SK-N-SH (cell line): ENCODE results near the gene PMM2. TPM values are rescaled to one million over a fixed set of nuclear protein-coding genes. Genes with fewer than 3 reads are reported as not detected.

Experiments
- CTCF ChIA-PET: fragments of 300-600, 350-600 bp; formaldehyde crosslinking; extraction: SDS; loops from one replicate; lab custom pipeline; 2021; lab: Yijun Ruan, JAX
- POLR2A ChIA-PET: fragments of 350-600 bp; sonication (Branson Sonifier 250); formaldehyde crosslinking; extraction: SDS; loops from one replicate; lab custom pipeline; 2020; ENCODE audit warnings: antibody characterized with exemption, inconsistent platforms; lab: Yijun Ruan, JAX
- DNase-seq: peaks from one replicate; pipeline ENCODE4 v3.0.0; 2012
- H2AFZ ChIP-seq: fragments of 200-600 bp; sonication (generic); 2 replicates; pipeline ENCODE4 v1.8.1; 2016; ENCODE audit warnings: antibody characterized with exemption, mild to moderate bottlenecking, low read depth
- H3F3A ChIP-seq: fragments of 200-600 bp; sonication (generic); replicated peaks from 2 replicates; pipeline ENCODE3; 2016; ENCODE audit warnings: antibody characterized with exemption, mild to moderate bottlenecking; ENCODE audit not compliant: insufficient read depth
- H3K27ac ChIP-seq, 2 experiments: fragments of 200-500 bp in 1 of 2; fragments of 200-600 bp in 1 of 2; sonication (Bioruptor generic) in 1 of 2; sonication (generic), shearing (Covaris generic) in 1 of 2; 2 replicates each; pipeline versions ENCODE4 v1.5.1 to v1.6.1; 2014 to 2016; ENCODE audit warnings: low read depth in 2 of 2, inconsistent platforms in 1 of 2, low read length in 1 of 2, mild to moderate bottlenecking in 1 of 2, mixed read lengths in 1 of 2
- H3K27me3 ChIP-seq: fragments of 200-600 bp; sonication (generic), shearing (Covaris generic); 2 replicates; pipeline ENCODE4 v1.6.1; 2016; ENCODE audit warnings: mixed run types; ENCODE audit not compliant: insufficient read depth
- H3K36me3 ChIP-seq, 2 experiments: fragments of 200-500 bp in 1 of 2; fragments of 200-600 bp in 1 of 2; sonication (Bioruptor generic) in 1 of 2; sonication (generic) in 1 of 2; replicated peaks in 1 of 2; 2 replicates each; pipeline versions ENCODE3 to v1.5.1; 2014 to 2016; ENCODE audit warnings: low read length in 1 of 2, mild to moderate bottlenecking in 1 of 2; ENCODE audit not compliant: insufficient read depth in 2 of 2, control insufficient read depth in 1 of 2
- H3K4me1 ChIP-seq, 2 experiments: fragments of 200-500 bp in 1 of 2; fragments of 200-600 bp in 1 of 2; sonication (Bioruptor generic) in 1 of 2; sonication (generic), shearing (Covaris generic) in 1 of 2; 2 replicates each; pipeline versions ENCODE4 v1.5.1 to v1.6.1; 2014 to 2016; ENCODE audit warnings: low read depth in 1 of 2, low read length in 1 of 2, mixed run types in 1 of 2; ENCODE audit not compliant: insufficient read depth in 2 of 2, control insufficient read depth in 1 of 2
- H3K4me2 ChIP-seq: fragments of 200-600 bp; sonication (generic), shearing (Covaris generic); 2 replicates; pipeline ENCODE4 v1.6.1; 2017; ENCODE audit warnings: mixed run types
- H3K4me3 ChIP-seq, 2 experiments: fragments of 200-500 bp in 1 of 2; fragments of 200-600 bp in 1 of 2; sonication (Bioruptor generic) in 1 of 2; sonication (generic), shearing (Covaris generic) in 1 of 2; 2 replicates each; pipeline versions ENCODE4 v1.5.1 to v1.8.1; 2014 to 2016; ENCODE audit warnings: low read depth in 2 of 2, inconsistent platforms in 1 of 2, low read length in 1 of 2, mild to moderate bottlenecking in 1 of 2, mixed read lengths in 1 of 2, moderate library complexity in 1 of 2
- H3K79me2 ChIP-seq: fragments of 200-600 bp; sonication (generic); 2 replicates; pipeline ENCODE4 v1.8.1; 2017; ENCODE audit warnings: mild to moderate bottlenecking; ENCODE audit not compliant: insufficient read depth
- H3K9ac ChIP-seq: fragments of 200-600 bp; sonication (generic); 2 replicates; pipeline ENCODE4 v1.6.1; 2017; ENCODE audit warnings: mixed run types
- H3K9me2 ChIP-seq: fragments of 200-600 bp; sonication (generic); 2 replicates; pipeline ENCODE4 v1.6.1; 2017; ENCODE audit warnings: mixed run types
- H3K9me3 ChIP-seq: fragments of 200-600 bp; sonication (generic); 2 replicates; pipeline ENCODE4 v1.6.1; 2017; ENCODE audit warnings: mixed run types, mild to moderate bottlenecking, moderate library complexity
- H4K20me1 ChIP-seq: fragments of 200-600 bp; sonication (generic); 2 replicates; pipeline ENCODE4 v1.6.1; 2017; ENCODE audit warnings: mild to moderate bottlenecking, mixed run types; ENCODE audit not compliant: insufficient read depth
- CHD2 ChIP-seq: fragments of 150-350 bp; IDR thresholded peaks from 2 replicates; pipeline ENCODE4 v1.6.1; 2018; ENCODE audit warnings: low read length; ENCODE audit not compliant: partially characterized antibody
- FOSL2 ChIP-seq: IDR thresholded peaks from 2 replicates; pipeline ENCODE4 v1.4.0; 2012; ENCODE audit warnings: low read depth, mild to moderate bottlenecking, moderate library complexity, borderline replicate concordance
- FOXJ3 ChIP-seq: sonication (generic); formaldehyde crosslinking; IDR thresholded peaks from 2 replicates; pipeline ENCODE4 v1.5.1; 2020; ENCODE audit warnings: mild to moderate bottlenecking, missing genetic modification reagents
- FOXM1 ChIP-seq: IDR thresholded peaks from 2 replicates; pipeline ENCODE4 v1.4.0; 2012; ENCODE audit warnings: low read depth, mild to moderate bottlenecking
- GATA2 ChIP-seq: sonication (generic); formaldehyde crosslinking; IDR thresholded peaks from 2 replicates; pipeline ENCODE4 v1.5.0; 2020; ENCODE audit warnings: mild to moderate bottlenecking, missing genetic modification reagents
- JUND ChIP-seq: IDR thresholded peaks from 2 replicates; pipeline ENCODE4 v1.4.0; 2012
- NFIC ChIP-seq: IDR thresholded peaks from 2 replicates; pipeline ENCODE4 v1.4.0; 2012; ENCODE audit warnings: borderline replicate concordance
- NRF1 ChIP-seq: IDR thresholded peaks from 2 replicates; pipeline ENCODE4 v1.6.1; 2012; ENCODE audit warnings: low read depth, mild to moderate bottlenecking, low read length
- RCOR1 ChIP-seq: fragments of 150-350 bp; IDR thresholded peaks from 2 replicates; pipeline ENCODE4 v1.6.1; 2017; ENCODE audit warnings: antibody characterized with exemption, low read length
- RXRA ChIP-seq: IDR thresholded peaks from 2 replicates; pipeline ENCODE4 v1.4.0; 2012; ENCODE audit warnings: low read depth, mild to moderate bottlenecking, borderline replicate concordance
- SMC3 ChIP-seq: IDR thresholded peaks from 2 replicates; pipeline ENCODE4 v1.6.1; 2012; ENCODE audit warnings: low read depth, low read length, improper control_type of control experiment
- TAF1 ChIP-seq: IDR thresholded peaks from 2 replicates; pipeline ENCODE4 v1.6.1; 2012; ENCODE audit warnings: low read depth, mild to moderate bottlenecking, low read length, moderate library complexity, borderline replicate concordance
- TCF12 ChIP-seq: IDR thresholded peaks from 2 replicates; pipeline ENCODE4 v1.4.0; 2012
- YY1 ChIP-seq: IDR thresholded peaks from 2 replicates; pipeline ENCODE4 v1.4.0; 2012; ENCODE audit warnings: low read depth, mild to moderate bottlenecking
- WGBS: methylation state at CpG from one replicate; pipeline ENCODE4 v1.1.6; 2017; ENCODE audit warnings: low lambda C conversion rate; 5-methylcytosine and 5-hydroxymethylcytosine counted together
- polyA plus RNA-seq, 3 experiments: library from polyadenylated mRNA; depleted of rRNA; stranded (reverse); fragments of >200 nt; gene quantifications; 2 replicates each; pipeline ENCODE4 v1.2.3, GENCODE V29; 2012
- TF ChIP-seq, protein P1 (sequence below): fragments of 200-600 bp; sonication (generic); IDR thresholded peaks from 2 replicates; pipeline ENCODE4 v1.6.1; 2017; ENCODE audit warnings: antibody characterized with exemption, mild to moderate bottlenecking, moderate library complexity
- TF ChIP-seq, protein P2 (sequence below): IDR thresholded peaks from 2 replicates; pipeline ENCODE4 v1.4.0; 2012; ENCODE audit warnings: low read depth, borderline replicate concordance
- TF ChIP-seq, protein P3 (sequence below): IDR thresholded peaks from 2 replicates; pipeline ENCODE4; 2012
- TF ChIP-seq, protein P4 (sequence below): IDR thresholded peaks from 2 replicates; pipeline ENCODE4 v1.6.1; 2012; ENCODE audit warnings: mild to moderate bottlenecking, low read depth, low read length, moderate library complexity
- TF ChIP-seq, protein P5 (sequence below): IDR thresholded peaks from 2 replicates; pipeline ENCODE4 v1.4.0; 2012; ENCODE audit warnings: low read depth, borderline replicate concordance

PMM2 gene
- polyA plus RNA-seq, 1 of the 3 experiments (the other 2 are of a cell fraction): 24.3 TPM

DNA sequence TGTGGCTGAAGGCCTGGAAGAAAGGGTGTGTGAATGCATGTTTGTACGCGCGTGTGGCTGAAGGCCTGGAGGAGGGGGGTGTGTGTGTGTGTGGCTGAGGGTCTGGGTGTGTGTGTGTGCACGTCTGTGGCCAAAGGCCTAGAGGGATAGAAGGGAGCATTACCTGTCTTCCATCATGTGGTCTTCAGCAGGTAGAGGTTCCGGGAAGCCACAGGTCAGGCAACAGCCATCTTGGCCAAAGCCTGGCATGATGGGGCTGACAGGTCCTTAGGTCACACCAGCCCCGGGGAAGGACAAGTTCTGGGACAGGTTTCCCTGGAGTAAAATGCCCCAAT is 89.8 kb downstream of the PMM2 start:
- no peaks in the 10 kb centered on the region for H3K9me3 ChIP-seq
- TF ChIP-seq TCF12 (no peak), GATA2 (CRISPR knock-in tag) (no peak), NFIC (no peak), SMC3 (no peak), CHD2 (no peak), RXRA (no peak), FOSL2 (no peak), FOXM1 (no peak), RCOR1 (no peak), NRF1 (no peak), FOXJ3 (CRISPR knock-in tag) (no peak), JUND (no peak), TAF1 (no peak), YY1 (no peak)
- TF ChIP-seq, protein P1, sequence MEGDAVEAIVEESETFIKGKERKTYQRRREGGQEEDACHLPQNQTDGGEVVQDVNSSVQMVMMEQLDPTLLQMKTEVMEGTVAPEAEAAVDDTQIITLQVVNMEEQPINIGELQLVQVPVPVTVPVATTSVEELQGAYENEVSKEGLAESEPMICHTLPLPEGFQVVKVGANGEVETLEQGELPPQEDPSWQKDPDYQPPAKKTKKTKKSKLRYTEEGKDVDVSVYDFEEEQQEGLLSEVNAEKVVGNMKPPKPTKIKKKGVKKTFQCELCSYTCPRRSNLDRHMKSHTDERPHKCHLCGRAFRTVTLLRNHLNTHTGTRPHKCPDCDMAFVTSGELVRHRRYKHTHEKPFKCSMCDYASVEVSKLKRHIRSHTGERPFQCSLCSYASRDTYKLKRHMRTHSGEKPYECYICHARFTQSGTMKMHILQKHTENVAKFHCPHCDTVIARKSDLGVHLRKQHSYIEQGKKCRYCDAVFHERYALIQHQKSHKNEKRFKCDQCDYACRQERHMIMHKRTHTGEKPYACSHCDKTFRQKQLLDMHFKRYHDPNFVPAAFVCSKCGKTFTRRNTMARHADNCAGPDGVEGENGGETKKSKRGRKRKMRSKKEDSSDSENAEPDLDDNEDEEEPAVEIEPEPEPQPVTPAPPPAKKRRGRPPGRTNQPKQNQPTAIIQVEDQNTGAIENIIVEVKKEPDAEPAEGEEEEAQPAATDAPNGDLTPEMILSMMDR: no peak
- TF ChIP-seq, protein P2, sequence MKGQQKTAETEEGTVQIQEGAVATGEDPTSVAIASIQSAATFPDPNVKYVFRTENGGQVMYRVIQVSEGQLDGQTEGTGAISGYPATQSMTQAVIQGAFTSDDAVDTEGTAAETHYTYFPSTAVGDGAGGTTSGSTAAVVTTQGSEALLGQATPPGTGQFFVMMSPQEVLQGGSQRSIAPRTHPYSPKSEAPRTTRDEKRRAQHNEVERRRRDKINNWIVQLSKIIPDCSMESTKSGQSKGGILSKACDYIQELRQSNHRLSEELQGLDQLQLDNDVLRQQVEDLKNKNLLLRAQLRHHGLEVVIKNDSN: no peak
- TF ChIP-seq, protein P3, sequence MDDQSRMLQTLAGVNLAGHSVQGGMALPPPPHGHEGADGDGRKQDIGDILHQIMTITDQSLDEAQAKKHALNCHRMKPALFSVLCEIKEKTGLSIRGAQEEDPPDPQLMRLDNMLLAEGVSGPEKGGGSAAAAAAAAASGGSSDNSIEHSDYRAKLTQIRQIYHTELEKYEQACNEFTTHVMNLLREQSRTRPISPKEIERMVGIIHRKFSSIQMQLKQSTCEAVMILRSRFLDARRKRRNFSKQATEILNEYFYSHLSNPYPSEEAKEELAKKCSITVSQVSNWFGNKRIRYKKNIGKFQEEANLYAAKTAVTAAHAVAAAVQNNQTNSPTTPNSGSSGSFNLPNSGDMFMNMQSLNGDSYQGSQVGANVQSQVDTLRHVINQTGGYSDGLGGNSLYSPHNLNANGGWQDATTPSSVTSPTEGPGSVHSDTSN: no peak
- TF ChIP-seq, protein P4, sequence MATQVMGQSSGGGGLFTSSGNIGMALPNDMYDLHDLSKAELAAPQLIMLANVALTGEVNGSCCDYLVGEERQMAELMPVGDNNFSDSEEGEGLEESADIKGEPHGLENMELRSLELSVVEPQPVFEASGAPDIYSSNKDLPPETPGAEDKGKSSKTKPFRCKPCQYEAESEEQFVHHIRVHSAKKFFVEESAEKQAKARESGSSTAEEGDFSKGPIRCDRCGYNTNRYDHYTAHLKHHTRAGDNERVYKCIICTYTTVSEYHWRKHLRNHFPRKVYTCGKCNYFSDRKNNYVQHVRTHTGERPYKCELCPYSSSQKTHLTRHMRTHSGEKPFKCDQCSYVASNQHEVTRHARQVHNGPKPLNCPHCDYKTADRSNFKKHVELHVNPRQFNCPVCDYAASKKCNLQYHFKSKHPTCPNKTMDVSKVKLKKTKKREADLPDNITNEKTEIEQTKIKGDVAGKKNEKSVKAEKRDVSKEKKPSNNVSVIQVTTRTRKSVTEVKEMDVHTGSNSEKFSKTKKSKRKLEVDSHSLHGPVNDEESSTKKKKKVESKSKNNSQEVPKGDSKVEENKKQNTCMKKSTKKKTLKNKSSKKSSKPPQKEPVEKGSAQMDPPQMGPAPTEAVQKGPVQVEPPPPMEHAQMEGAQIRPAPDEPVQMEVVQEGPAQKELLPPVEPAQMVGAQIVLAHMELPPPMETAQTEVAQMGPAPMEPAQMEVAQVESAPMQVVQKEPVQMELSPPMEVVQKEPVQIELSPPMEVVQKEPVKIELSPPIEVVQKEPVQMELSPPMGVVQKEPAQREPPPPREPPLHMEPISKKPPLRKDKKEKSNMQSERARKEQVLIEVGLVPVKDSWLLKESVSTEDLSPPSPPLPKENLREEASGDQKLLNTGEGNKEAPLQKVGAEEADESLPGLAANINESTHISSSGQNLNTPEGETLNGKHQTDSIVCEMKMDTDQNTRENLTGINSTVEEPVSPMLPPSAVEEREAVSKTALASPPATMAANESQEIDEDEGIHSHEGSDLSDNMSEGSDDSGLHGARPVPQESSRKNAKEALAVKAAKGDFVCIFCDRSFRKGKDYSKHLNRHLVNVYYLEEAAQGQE: no peak
- TF ChIP-seq, protein P5, sequence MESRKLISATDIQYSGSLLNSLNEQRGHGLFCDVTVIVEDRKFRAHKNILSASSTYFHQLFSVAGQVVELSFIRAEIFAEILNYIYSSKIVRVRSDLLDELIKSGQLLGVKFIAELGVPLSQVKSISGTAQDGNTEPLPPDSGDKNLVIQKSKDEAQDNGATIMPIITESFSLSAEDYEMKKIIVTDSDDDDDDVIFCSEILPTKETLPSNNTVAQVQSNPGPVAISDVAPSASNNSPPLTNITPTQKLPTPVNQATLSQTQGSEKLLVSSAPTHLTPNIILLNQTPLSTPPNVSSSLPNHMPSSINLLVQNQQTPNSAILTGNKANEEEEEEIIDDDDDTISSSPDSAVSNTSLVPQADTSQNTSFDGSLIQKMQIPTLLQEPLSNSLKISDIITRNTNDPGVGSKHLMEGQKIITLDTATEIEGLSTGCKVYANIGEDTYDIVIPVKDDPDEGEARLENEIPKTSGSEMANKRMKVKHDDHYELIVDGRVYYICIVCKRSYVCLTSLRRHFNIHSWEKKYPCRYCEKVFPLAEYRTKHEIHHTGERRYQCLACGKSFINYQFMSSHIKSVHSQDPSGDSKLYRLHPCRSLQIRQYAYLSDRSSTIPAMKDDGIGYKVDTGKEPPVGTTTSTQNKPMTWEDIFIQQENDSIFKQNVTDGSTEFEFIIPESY: no peak
- H3K36me3 ChIP-seq: peaks cover 5 to 28% of the 10 kb centered on the region in 2 experiments
- H2AFZ ChIP-seq: no peak overlapping the region
- H3K4me3 ChIP-seq: no peak overlapping the region
- H4K20me1 ChIP-seq: 0 out of 2 replicates have a peak, but pooled peaks cover 12% of the 10 kb centered on the region
- peak overlapping the region in 1 of 2 experiments; percentile 80; a peak in 1 of 4 replicates for H3K27ac ChIP-seq
- H3K9ac ChIP-seq: no peak overlapping the region
- H3K4me2 ChIP-seq: no peak overlapping the region
- ChIA-PET CTCF (interaction anchor here (0.6 to 2.5 kb wide), 7 partner anchors 13 to 351 kb away, joined by 3 to 10 read pairs (median 5); no protein-coding TSS in a partner anchor), POLR2A (no interaction called here)
- H3F3A ChIP-seq: peaks cover 6% of the 10 kb centered on the region
- 97% methylated on average over 5 of the region's 6 CpGs for WGBS
- no peaks in the 10 kb centered on the region for H3K27me3 ChIP-seq
- H3K4me1 ChIP-seq: peaks cover 9 to 32% of the 10 kb centered on the region in 2 experiments; a peak in 2 of 4 replicates
- H3K79me2 ChIP-seq: no peaks in the 10 kb centered on the region
- H3K9me2 ChIP-seq: no peaks in the 10 kb centered on the region
- DNase-seq: no peak
